Right lobe of liver (tissue), 4 donors: ENCODE results near the gene ALDOC.
A peak's percentile ranks its signal among the peaks of the same experiment; 100 is the strongest.

ENCODE experiments used
- POLR2A ChIP-seq: fragments of 450-650 bp; IDR thresholded peaks from one replicate; pipeline ENCODE4 v1.6.1; 2017; ENCODE audit warnings: antibody characterized with exemption, mild to moderate bottlenecking
- TF ChIP-seq, protein P1 (sequence below), 4 donors: fragments of 200-600 bp in 3 of 4; fragments of 450-650 bp in 1 of 4; IDR thresholded peaks; one replicate each; pipeline versions ENCODE4 v1.5.1 to v1.8.0; 2016 to 2022; ENCODE audit warnings: antibody characterized with exemption in 4 of 4, mild to moderate bottlenecking in 2 of 4
- donor health status: DM: no; HTN: no; CAD: no.
- donor health status: DM: no; HTN: no; CAD: no.
- donor health status: DM: no; HTN: yes; CAD: no.

DNA sequence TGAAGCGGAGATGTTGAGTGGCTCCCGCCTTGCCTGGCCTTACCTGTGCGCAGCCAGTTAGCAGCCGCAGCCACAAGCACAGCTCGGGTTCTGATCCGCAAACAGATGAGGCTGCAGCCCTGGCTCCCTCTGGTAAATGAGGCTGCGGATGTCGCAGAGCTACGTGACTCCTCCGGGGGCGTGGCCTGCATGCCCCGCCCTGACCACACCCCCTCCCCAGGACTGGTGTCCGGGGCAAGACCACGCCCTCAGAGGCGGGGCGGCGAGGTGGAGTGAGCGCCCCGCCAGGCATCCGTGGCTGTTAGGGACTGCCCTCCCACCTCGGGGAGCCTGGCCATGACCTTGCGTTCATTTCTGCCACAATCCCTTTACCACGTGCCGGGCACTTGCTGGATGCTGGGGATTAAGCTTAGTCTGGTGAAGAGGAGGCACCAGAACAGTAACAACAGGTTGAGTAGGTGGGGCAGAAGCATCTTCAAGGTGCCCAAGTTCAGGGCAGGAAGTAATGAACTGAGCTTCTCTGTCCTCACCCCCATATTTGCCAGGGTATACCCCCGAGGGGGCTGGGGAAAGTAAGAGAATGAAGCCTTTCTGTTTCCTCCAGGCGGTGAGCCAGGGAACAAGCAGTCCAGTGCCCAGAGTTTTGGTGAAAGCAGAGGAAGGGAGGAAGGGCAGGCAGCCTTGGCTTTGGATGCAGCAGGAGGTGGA is at the start of gene ALDOC:
- TF ChIP-seq, protein P1, sequence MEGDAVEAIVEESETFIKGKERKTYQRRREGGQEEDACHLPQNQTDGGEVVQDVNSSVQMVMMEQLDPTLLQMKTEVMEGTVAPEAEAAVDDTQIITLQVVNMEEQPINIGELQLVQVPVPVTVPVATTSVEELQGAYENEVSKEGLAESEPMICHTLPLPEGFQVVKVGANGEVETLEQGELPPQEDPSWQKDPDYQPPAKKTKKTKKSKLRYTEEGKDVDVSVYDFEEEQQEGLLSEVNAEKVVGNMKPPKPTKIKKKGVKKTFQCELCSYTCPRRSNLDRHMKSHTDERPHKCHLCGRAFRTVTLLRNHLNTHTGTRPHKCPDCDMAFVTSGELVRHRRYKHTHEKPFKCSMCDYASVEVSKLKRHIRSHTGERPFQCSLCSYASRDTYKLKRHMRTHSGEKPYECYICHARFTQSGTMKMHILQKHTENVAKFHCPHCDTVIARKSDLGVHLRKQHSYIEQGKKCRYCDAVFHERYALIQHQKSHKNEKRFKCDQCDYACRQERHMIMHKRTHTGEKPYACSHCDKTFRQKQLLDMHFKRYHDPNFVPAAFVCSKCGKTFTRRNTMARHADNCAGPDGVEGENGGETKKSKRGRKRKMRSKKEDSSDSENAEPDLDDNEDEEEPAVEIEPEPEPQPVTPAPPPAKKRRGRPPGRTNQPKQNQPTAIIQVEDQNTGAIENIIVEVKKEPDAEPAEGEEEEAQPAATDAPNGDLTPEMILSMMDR (IDR thresholded peaks at IDR 0.05), result no peak
- TF ChIP-seq POLR2A, result peak; percentile 96
